GM12801 (cell line): ENCODE data around the gene BBIP1.

Experiments used
- TF ChIP-seq, protein P1 (sequence below): IDR thresholded peaks from one replicate; pipeline ENCODE4 v1.5.1; 2011; ENCODE audit warnings: control low read depth; ENCODE audit not compliant: insufficient read length; ENCODE audit errors: extremely low read depth

Gene BBIP1

DNA sequence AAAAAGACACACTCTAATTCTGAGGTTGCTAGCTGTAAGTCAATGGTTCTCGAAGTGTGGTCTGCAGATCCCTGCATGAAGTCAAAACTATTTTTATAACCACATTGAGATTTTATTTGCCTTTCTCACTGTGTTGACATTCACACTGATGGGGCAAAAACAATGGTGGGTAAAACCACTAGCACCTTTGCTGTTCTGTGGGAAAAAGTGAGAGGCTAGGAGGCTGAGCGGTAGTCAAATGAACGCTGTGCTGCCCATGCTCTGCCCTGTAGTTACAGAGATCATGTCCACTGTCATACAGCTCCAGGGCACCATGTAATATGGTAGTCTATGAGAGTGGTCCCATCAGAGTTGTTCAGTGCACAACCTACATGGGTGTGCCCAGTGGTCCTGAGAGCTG, 68.9 kb downstream of the BBIP1 start:
- TF ChIP-seq, protein P1, sequence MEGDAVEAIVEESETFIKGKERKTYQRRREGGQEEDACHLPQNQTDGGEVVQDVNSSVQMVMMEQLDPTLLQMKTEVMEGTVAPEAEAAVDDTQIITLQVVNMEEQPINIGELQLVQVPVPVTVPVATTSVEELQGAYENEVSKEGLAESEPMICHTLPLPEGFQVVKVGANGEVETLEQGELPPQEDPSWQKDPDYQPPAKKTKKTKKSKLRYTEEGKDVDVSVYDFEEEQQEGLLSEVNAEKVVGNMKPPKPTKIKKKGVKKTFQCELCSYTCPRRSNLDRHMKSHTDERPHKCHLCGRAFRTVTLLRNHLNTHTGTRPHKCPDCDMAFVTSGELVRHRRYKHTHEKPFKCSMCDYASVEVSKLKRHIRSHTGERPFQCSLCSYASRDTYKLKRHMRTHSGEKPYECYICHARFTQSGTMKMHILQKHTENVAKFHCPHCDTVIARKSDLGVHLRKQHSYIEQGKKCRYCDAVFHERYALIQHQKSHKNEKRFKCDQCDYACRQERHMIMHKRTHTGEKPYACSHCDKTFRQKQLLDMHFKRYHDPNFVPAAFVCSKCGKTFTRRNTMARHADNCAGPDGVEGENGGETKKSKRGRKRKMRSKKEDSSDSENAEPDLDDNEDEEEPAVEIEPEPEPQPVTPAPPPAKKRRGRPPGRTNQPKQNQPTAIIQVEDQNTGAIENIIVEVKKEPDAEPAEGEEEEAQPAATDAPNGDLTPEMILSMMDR, result no peak
